Lower lobe of right lung (tissue), 2 donors: Measurements from ENCODE around the gene APOBEC3C. TPM values are rescaled to one million over a fixed set of nuclear protein-coding genes. Genes with fewer than 3 reads are reported as not detected.
A peak's percentile ranks its signal among the peaks of the same experiment; 100 is the strongest.
"Not testable (repeated sequence)": the region's sequence is repeated elsewhere in the genome, so short reads cannot be mapped to it uniquely, and the experiment has no call there.

Experiments used
- ATAC-seq, 2 donors: fragments of 200-7000 bp; cut with Tn5 transposase; one replicate each; pipeline ENCODE4 v1.9.1; 2020 to 2022; ENCODE audit warnings: mild to moderate bottlenecking in 2 of 2, moderate library complexity in 2 of 2
- DNase-seq: peaks from one replicate; pipeline ENCODE4 v3.0.0-alpha.2; 2020
- H3K27ac ChIP-seq: fragments of 200-600 bp; one replicate; pipeline ENCODE4 v1.8.0; 2022
- H3K27me3 ChIP-seq: fragments of 200-600 bp; one replicate; pipeline ENCODE4 v1.8.0; 2022; ENCODE audit warnings: low read depth
- H3K36me3 ChIP-seq: fragments of 200-600 bp; one replicate; pipeline ENCODE4 v1.8.0; 2022; ENCODE audit warnings: mild to moderate bottlenecking
- H3K4me1 ChIP-seq: fragments of 200-600 bp; one replicate; pipeline ENCODE4 v1.8.0; 2022
- H3K4me3 ChIP-seq: fragments of 200-600 bp; one replicate; pipeline ENCODE4 v1.8.0; 2022; ENCODE audit warnings: mild to moderate bottlenecking
- H3K9me3 ChIP-seq: fragments of 200-600 bp; one replicate; pipeline ENCODE4 v1.8.0; 2022
- intact Hi-C: fragments of 100-400 bp; cut with DNase I; formaldehyde crosslinking; loops from one replicate; pipeline ENCODE4 v1.11.0; 2022
- total RNA-seq: library from RNA; stranded (reverse); fragmentation: NEBNext Ultra II Directional; extraction: Animal tissue kit (Norgen Biotek cat#: 25700); gene quantifications from one replicate; pipeline ENCODE4 v1.2.1, GENCODE V29; 2021
- TF ChIP-seq, protein P1 (sequence below): fragments of 200-600 bp; IDR thresholded peaks from one replicate; pipeline ENCODE4 v1.8.0; 2022; ENCODE audit warnings: antibody characterized with exemption, mild to moderate bottlenecking
- donor health status: DM: no; HTN: yes; CAD: no; lungs with severe emphysema.

Gene APOBEC3C
- total RNA-seq, 1 donor from 2014 or later: 27.8 TPM

DNA sequence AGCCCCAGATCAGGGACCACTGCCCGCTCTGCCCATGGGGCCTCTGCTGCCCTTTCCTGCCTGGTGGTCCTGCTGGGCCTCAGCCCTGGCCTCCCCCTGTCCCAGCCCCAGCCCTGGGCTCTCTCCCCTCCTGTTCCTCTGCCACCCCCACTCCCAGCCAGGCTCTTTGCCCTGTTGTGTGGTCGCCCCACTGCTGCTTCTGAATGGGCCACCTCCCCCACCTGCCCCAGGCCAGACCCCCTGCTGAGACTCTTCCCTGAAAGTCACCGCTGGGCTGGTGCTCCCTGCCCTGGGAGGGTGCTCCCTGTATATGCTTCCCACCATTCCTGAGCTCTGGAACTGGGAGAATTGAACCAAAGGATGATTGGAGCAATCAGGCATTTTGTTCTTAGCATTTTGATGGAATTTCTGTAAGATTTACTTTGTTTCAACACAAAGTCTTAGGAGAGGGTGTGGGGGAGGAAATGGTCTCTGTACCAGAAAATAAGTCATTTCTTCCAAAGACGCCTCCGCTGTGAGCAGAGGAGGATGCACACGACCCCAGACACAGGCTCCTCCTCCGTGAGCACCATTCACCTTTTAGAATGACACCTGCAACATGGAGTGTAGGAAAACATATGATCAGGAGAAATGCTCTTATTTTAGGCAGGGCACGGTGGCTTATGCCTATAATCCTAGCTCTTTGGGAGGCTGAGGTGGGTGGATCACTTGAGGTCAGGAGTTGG is 26.7 kb upstream of the APOBEC3C start:
- Histone ChIP-seq H3K27ac (no peak overlapping the region), H3K4me3 (no peak overlapping the region), H3K9me3 (no peaks in the 10 kb centered on the region), H3K36me3 (no peaks in the 10 kb centered on the region), H3K27me3 (no peaks in the 10 kb centered on the region), H3K4me1 (no peaks in the 10 kb centered on the region)
- ATAC-seq: no peak
- TF ChIP-seq, protein P1, sequence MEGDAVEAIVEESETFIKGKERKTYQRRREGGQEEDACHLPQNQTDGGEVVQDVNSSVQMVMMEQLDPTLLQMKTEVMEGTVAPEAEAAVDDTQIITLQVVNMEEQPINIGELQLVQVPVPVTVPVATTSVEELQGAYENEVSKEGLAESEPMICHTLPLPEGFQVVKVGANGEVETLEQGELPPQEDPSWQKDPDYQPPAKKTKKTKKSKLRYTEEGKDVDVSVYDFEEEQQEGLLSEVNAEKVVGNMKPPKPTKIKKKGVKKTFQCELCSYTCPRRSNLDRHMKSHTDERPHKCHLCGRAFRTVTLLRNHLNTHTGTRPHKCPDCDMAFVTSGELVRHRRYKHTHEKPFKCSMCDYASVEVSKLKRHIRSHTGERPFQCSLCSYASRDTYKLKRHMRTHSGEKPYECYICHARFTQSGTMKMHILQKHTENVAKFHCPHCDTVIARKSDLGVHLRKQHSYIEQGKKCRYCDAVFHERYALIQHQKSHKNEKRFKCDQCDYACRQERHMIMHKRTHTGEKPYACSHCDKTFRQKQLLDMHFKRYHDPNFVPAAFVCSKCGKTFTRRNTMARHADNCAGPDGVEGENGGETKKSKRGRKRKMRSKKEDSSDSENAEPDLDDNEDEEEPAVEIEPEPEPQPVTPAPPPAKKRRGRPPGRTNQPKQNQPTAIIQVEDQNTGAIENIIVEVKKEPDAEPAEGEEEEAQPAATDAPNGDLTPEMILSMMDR: no peak
- DNase-seq: no peak
- intact Hi-C loops: no loop called here

DNA sequence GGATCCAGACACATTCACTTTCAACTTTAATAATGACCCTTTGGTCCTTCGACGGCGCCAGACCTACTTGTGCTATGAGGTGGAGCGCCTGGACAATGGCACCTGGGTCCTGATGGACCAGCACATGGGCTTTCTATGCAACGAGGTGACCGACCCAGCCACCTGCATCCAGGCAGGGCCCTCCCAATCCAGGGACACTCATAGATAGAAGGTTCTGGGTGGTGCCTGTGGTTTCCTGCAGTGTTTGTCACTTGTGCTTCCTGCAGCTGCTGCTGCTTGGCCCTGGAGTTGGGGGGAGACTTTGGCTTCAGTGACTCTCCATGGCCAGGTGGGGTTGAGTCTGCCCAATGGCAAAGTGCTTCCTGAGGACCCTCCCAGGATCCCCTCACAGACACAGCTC is 24.6 kb upstream of the APOBEC3C start:
- TF ChIP-seq, protein P1: no peak
- ATAC-seq: no peak

DNA sequence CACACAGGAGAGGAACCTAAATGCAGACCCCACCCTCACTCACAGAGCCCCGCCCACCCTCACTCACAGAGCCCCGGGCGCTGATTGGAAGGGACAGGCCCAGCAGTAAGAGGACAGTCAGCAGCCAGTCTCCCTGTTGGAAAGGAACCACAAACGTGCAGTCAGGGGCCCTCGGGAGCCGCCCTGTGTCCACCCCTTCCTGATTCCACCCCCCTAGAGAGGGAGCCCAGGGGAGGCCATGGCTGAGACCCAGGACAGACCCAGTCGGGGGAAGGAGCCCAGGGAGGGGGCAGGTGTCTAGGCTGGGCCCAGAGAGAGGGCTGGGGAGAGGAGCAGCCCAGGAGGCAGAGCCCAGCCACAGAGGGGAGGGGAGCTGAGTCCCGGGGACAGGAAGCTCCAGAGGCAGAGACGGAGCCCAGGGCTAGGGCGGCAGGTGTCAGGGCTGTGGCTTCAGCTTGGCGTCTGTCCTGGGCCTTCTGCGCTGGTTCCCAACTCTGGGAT is 21.1 kb upstream of the APOBEC3C start:
- H3K27ac ChIP-seq, H3K36me3 ChIP-seq, intact Hi-C loops, H3K27me3 ChIP-seq, H3K4me1 ChIP-seq, H3K9me3 ChIP-seq, H3K4me3 ChIP-seq, DNase-seq: not testable (repeated sequence)
- peak; percentile 58 to 61 for ATAC-seq

More for the DNA sequence above, 24.6 kb upstream of the APOBEC3C start:
- Histone ChIP-seq H3K4me3 (no peak overlapping the region), H3K36me3 (no peaks in the 10 kb centered on the region), H3K4me1 (no peaks in the 10 kb centered on the region), H3K9me3 (no peaks in the 10 kb centered on the region), H3K27ac (no peak overlapping the region), H3K27me3 (no peaks in the 10 kb centered on the region)
- no peak for DNase-seq
- intact Hi-C loops: no loop called here

DNA sequence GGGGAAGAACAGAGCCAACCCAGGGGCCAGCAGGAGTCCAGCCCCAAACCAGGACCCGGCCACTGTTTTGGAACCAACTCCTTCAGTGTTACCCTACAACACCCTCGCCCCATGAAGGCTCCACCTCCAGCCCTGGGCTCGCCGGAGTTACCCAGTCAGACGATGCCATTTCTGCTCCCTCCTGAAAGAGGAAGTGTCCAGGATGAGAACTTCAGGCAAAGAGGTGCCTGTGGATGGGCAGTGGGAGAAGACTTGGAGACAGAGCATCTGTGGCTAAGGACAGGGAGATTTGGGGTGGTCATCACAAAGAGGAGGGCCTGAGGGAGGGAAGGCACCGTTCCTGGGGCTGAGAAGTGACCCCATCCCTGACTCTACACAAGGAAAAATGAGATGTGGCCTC is 18.0 kb upstream of the APOBEC3C start:
- no peaks in the 10 kb centered on the region for H3K36me3 ChIP-seq
- ATAC-seq: no peak

DNA sequence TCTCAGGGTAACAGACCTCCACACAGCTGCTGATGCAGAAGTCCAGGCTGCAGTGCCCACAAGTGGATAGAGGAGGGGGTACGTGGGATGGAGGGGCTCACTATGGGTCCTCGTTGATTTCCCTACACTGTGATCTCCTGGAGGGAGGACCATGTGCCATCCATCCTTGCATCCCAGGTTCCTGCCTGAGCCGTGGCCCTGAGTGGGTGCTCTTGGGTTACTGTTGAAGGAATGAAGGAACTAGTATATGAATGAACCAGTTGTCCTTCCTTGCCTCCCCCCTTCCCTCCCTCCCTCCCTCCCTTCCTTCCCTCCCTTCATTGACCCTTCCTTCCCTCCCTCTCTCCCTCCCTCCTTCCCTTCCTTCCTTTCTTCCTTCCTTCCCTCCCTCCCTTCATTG is 16.5 kb upstream of the APOBEC3C start:
- no peak for ATAC-seq
- DNase-seq: no peak
- TF ChIP-seq, protein P1: no peak
- Histone ChIP-seq H3K27ac (no peak overlapping the region), H3K4me3 (no peak overlapping the region), H3K4me1 (no peaks in the 10 kb centered on the region), H3K9me3 (no peaks in the 10 kb centered on the region), H3K36me3 (no peaks in the 10 kb centered on the region), H3K27me3 (peaks cover 4% of the 10 kb centered on the region)
- intact Hi-C loops: no loop called here

More for the DNA sequence above, 18.0 kb upstream of the APOBEC3C start:
- Histone ChIP-seq H3K27ac (no peak overlapping the region), H3K9me3 (no peaks in the 10 kb centered on the region), H3K27me3 (peaks cover 4% of the 10 kb centered on the region), H3K4me3 (no peak overlapping the region), H3K4me1 (no peaks in the 10 kb centered on the region)
- TF ChIP-seq, protein P1: no peak
- DNase-seq: no peak
- intact Hi-C loops: no loop called here

DNA sequence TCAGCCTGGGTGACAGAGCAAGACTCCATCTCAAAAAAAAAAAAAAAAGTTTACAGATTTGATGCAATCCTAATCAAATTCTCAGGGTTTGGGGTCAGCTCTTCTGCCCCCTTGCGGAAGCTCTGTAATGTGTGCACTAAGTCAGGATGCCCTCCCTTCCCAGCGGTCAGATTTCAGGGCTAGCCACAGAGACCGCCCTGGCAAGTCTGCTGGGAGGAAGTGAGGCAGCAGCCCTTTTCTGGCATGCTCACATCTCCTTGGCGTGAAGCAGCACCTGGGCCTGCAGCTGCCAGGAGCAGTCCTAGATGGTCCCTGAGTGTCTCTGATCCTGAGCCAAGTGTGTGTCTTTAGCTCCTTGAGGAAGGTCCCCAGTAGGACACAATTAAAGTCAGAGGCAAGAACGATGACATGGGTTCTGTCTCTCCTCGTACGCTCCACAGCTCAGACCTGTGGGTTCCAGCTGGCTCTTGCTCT is 10.9 kb upstream of the APOBEC3C start:
- Histone ChIP-seq H3K4me1 (peaks cover 8% of the 10 kb centered on the region), H3K9me3 (no peaks in the 10 kb centered on the region), H3K4me3 (no peak overlapping the region), H3K27ac (peak overlapping the region; percentile 8), H3K27me3 (no peaks in the 10 kb centered on the region), H3K36me3 (no peaks in the 10 kb centered on the region)
- ATAC-seq: peak; percentile 96 to 97
- peak; percentile 83 for DNase-seq
- intact Hi-C loops: loop anchor here (10.0 kb wide), 1 partner anchor 48 kb away; the partner anchor contains the start of gene APOBEC3A
- TF ChIP-seq, protein P1: peak; percentile 79
